Measurements from ENCODE around the gene GAB2. TPM values are rescaled to one million over a fixed set of nuclear protein-coding genes. Genes with fewer than 3 reads are reported as not detected.

Gene GAB2
- total RNA-seq, 4 donors from 2014 or later, result 18.0 to 42.4 (median 26.0) TPM

DNA sequence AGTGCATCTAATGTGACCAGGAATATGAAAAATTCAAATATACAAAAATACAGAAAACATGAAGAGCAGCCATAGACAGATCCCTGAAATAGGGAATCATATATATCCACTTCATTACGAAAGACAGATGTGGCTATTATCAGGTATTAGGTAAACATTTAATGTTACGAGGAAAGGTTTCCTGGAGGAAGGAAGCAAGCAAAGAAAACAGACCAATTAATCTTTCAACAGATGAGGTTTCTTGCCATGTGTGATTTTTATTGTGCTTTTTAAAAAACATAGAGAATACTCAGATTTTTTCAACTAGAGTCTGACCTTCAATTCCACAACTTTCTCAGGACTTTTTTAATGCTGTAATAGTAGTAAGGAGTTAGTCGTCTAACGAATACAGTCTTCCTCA, 24.3 kb upstream of the GAB2 start:
- DNase-seq (ENCODE audit: extremely low spot score), result no peak
- Histone ChIP-seq H3K4me1 (no peaks in the 10 kb centered on the region), H3K9me3 (no peaks in the 10 kb centered on the region), H3K27ac (replicated peaks in 1 of 4) (no peak overlapping the region), H3K36me3 (peaks cover 11 to 18% (median 15%) of the 10 kb centered on the region in 4 donors), H3K4me3 (no peak overlapping the region), H3K27me3 (no peaks in the 10 kb centered on the region)
- intact Hi-C loops (cut with DNase I), result no loop called here
- 80% methylated on average over 4 of the region's 4 CpGs for WGBS
- TF ChIP-seq EP300 (IDR thresholded peaks at IDR 0.05) (no peak), POLR2AphosphoS5 (IDR thresholded peaks at IDR 0.05) (no peak), POLR2A (IDR thresholded peaks at IDR 0.05; ENCODE audit: low read depth) (no peak)
- TF ChIP-seq, protein P1, sequence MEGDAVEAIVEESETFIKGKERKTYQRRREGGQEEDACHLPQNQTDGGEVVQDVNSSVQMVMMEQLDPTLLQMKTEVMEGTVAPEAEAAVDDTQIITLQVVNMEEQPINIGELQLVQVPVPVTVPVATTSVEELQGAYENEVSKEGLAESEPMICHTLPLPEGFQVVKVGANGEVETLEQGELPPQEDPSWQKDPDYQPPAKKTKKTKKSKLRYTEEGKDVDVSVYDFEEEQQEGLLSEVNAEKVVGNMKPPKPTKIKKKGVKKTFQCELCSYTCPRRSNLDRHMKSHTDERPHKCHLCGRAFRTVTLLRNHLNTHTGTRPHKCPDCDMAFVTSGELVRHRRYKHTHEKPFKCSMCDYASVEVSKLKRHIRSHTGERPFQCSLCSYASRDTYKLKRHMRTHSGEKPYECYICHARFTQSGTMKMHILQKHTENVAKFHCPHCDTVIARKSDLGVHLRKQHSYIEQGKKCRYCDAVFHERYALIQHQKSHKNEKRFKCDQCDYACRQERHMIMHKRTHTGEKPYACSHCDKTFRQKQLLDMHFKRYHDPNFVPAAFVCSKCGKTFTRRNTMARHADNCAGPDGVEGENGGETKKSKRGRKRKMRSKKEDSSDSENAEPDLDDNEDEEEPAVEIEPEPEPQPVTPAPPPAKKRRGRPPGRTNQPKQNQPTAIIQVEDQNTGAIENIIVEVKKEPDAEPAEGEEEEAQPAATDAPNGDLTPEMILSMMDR (IDR thresholded peaks at IDR 0.05), result no peak

DNA sequence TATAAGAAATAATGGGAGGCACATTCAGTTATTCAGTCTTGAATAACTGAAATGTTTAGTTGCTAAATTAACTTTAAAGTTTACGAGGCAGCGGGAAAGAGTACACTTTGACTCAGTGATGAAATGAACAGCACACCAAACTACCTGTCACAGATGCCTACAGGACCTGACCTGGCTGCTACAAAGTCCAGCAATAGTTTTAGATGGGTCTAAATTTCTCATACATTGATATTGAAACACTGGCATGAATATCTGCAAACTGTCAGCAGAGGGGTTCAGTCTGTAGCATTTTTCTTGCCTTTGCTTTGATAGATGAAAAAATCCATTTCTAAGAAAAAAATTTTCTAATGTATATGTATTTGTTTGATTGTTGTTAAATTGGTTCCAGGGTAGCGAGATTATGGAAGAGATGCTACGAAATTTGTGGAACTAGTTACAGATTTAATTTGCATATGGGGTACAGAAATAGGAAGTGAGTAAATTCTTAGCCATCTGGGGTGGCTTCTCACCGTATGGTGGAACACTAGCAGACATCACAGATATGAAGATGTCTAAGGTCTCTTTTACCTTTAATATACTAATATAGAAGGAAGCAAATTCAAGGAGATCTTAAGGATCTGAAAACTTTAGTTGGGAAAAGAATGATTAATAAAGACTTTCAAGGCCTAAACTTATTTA, 20.8 kb upstream of the GAB2 start:
- no peaks in the 10 kb centered on the region for H3K9me3 ChIP-seq
- peaks cover 8 to 17% (median 13%) of the 10 kb centered on the region in 4 donors for H3K36me3 ChIP-seq
- no peak overlapping the region for H3K4me3 ChIP-seq
- no peak overlapping the region for H3K27ac ChIP-seq (replicated peaks in 1 of 4)
- TF ChIP-seq POLR2A (IDR thresholded peaks at IDR 0.05; ENCODE audit: low read depth) (no peak), EP300 (IDR thresholded peaks at IDR 0.05) (no peak), POLR2AphosphoS5 (IDR thresholded peaks at IDR 0.05) (no peak)
- TF ChIP-seq, protein P1 (IDR thresholded peaks at IDR 0.05), result no peak
- no peak for DNase-seq (ENCODE audit: extremely low spot score)
- 71% methylated on average over 5 of the region's 5 CpGs for WGBS
- H3K4me1 ChIP-seq, result peaks cover 0 to 6% (median 2%) of the 10 kb centered on the region in 4 donors
- intact Hi-C loops (cut with DNase I), result no loop called here
- no peaks in the 10 kb centered on the region for H3K27me3 ChIP-seq

DNA sequence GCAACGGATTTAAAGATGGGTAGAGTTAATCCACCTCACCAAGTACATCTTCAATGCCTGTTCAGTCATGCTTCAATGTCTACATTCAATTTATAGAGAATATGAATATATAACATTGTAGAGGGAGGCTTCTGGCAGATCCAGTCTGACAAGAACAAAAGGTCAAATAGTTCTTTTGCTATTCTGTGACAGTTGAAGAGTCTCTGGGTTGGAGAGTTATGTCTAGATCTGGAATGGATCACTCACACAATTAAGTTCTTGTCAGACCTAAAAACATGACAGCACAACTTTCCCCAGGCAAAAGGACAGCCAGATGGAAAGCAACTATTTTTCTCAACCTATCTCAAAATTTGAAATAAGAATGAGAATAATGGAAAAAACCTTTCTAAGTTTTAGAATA, 15.3 kb upstream of the GAB2 start:
- no peak for DNase-seq (ENCODE audit: extremely low spot score)
- Histone ChIP-seq H3K27ac (replicated peaks in 1 of 4) (no peak overlapping the region), H3K4me3 (no peak overlapping the region), H3K36me3 (peaks cover 0 to 12% (median 0%) of the 10 kb centered on the region in 4 donors), H3K9me3 (no peaks in the 10 kb centered on the region), H3K4me1 (peaks cover 0 to 18% (median 7%) of the 10 kb centered on the region in 4 donors), H3K27me3 (no peaks in the 10 kb centered on the region)
- intact Hi-C loops (cut with DNase I), result no loop called here
- WGBS, result 55% methylated on average over 1 of the region's 1 CpG
- TF ChIP-seq EP300 (IDR thresholded peaks at IDR 0.05) (no peak), POLR2A (IDR thresholded peaks at IDR 0.05; ENCODE audit: low read depth) (no peak)
- TF ChIP-seq, protein P1 (IDR thresholded peaks at IDR 0.05), result no peak

GRCh38 chr11:78432058-78432515, 14.5 kb upstream of the GAB2 start:
- Histone ChIP-seq H3K27me3 (no peaks in the 10 kb centered on the region), H3K4me1 (peaks cover 0 to 18% (median 7%) of the 10 kb centered on the region in 4 donors), H3K27ac (replicated peaks in 1 of 4) (no peak overlapping the region), H3K36me3 (peaks cover 0 to 12% (median 0%) of the 10 kb centered on the region in 4 donors), H3K4me3 (no peak overlapping the region), H3K9me3 (no peaks in the 10 kb centered on the region)
- intact Hi-C loops (cut with DNase I), result no loop called here
- WGBS, result 77% methylated on average over 4 of the region's 4 CpGs
- DNase-seq (ENCODE audit: extremely low spot score), result no peak
- TF ChIP-seq, protein P1 (IDR thresholded peaks at IDR 0.05), result peak; percentile 22 to 47 (median 33)
- no peak for TF ChIP-seq POLR2AphosphoS5 (IDR thresholded peaks at IDR 0.05)
- TF ChIP-seq EP300 (IDR thresholded peaks at IDR 0.05), result no peak
- no peak for TF ChIP-seq POLR2A (IDR thresholded peaks at IDR 0.05; ENCODE audit: low read depth)
